ENCODE data around the gene DCAF15.
"Not testable (repeated sequence)": the region's sequence is repeated elsewhere in the genome, so short reads cannot be mapped to it uniquely, and the experiment has no call there.

DCAF15 gene, protein sequence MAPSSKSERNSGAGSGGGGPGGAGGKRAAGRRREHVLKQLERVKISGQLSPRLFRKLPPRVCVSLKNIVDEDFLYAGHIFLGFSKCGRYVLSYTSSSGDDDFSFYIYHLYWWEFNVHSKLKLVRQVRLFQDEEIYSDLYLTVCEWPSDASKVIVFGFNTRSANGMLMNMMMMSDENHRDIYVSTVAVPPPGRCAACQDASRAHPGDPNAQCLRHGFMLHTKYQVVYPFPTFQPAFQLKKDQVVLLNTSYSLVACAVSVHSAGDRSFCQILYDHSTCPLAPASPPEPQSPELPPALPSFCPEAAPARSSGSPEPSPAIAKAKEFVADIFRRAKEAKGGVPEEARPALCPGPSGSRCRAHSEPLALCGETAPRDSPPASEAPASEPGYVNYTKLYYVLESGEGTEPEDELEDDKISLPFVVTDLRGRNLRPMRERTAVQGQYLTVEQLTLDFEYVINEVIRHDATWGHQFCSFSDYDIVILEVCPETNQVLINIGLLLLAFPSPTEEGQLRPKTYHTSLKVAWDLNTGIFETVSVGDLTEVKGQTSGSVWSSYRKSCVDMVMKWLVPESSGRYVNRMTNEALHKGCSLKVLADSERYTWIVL

DNA sequence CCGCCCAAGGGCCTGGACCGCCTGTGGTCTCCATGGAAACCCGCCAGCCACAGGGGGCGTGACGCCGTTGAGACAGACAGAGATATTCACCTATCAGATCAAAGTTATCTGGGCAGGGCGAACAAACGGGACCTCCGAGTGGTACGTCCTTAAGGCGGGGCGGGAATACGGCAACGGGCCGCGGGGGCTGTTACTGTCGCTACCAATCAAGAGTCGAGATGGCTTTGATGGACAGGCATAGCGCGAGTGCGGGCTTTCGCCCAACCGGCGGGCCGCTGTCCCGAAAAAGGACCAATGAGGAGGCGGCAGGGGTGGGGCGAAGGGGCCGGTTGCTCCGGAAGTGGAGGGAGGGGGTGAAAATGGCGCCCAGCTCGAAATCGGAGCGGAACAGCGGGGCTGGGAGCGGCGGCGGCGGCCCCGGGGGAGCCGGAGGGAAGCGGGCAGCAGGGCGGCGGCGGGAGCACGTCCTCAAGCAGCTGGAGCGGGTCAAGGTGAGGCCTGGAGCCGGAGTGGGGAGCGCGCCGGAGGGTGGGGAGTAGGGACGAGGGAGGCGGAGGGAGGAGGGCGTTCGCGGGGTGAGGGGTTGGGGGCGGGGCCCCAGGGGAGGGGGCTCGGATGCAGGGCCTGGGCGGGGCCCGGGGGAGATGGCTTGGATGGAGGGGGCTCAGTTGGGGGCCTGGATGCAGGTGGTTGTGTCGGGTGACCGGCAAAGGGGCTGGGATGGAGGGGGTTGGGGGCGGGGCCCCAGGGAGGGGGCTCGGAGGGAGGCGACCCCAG is at the start of gene DCAF15:
Gene DCAF15 (plus strand): TSS at position 356 of the 777 bp plus-strand sequence. CDS start 4 bp downstream, at position 360.
- peak; percentile 99 for DNase-seq (ENCODE audit: low read depth)

GRCh38 chr19:13902993-13903555 is 49.2 kb upstream of the DCAF15 start:
- no peak for DNase-seq (ENCODE audit: low read depth)

- peak; percentile 53 for DNase-seq (ENCODE audit: low read depth)
Observed at GRCh38 chr19:13905634-13906520, 46.4 kb upstream of the DCAF15 start, which contains the start of the genes BRME1 and CC2D1A. BRME1 (minus strand) TSS chr19:13906117; CDS start chr19:13904892, 1,225 bp downstream. CC2D1A (plus strand) TSS chr19:13906201; CDS start chr19:13906442, 241 bp downstream.

DNA sequence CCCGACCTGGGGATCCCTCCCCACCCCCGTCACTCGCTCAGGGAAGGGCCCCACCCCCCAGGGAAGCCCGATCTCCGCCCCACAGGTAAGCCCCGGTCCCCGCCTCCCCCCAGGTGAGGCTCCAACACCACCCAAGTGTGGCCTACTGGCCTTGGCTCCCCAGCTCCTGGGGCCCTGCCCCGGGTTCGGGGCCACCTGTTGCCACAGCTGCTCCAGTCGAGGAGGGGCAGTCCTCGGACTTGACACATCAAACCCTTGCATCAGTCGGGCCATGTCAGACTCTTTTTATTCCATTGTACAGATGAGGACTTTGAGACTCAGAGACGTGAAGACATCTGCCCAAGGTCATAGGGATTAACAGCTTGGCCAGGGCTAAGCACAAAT is 45.8 kb upstream of the DCAF15 start:
- DNase-seq (ENCODE audit: low read depth), result no peak

DNA sequence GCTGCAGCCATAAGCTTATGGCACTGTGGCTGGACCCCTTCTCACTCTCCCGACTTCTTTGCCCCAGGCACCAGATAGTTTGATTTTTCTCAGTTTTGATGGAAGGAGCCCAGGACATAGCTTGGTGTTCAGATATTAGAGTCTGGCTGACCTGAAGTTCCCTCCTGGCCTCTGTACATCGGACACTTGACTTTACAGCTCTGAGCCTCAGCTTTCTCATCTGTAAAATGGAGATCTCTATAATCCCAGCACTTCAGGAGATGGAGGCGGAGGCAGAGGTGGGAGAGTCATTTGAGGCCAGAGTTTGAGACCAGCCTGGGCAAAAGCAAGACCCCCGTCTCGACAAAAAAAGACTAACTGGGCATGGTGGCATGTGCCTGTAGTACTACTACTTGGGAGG is 45.4 kb upstream of the DCAF15 start:
- DNase-seq (ENCODE audit: low read depth), result no peak

GRCh38 chr19:13908674-13909073 is 43.6 kb upstream of the DCAF15 start:
- DNase-seq (ENCODE audit: low read depth), result no peak

DNA sequence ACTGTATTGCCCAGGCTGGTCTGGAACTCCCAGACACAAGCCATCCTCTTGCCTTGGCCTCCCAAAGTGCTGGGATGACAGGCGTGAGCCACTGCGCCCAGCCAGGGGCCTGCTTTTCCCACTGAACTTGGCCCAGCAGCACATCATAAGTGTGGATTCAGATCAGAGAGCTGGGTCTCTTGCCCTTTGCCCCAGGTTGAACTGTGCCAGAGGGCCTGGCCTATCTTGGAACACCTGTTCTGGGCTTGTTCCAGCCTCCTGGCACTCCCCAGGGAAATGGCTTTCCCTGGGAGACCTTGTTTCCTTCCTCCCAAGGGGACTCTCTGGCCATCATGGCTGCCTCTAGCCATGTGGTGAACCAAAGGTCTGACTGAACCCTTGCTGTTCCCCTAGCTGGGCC is 42.9 kb upstream of the DCAF15 start:
- no peak for DNase-seq (ENCODE audit: low read depth)

DNA sequence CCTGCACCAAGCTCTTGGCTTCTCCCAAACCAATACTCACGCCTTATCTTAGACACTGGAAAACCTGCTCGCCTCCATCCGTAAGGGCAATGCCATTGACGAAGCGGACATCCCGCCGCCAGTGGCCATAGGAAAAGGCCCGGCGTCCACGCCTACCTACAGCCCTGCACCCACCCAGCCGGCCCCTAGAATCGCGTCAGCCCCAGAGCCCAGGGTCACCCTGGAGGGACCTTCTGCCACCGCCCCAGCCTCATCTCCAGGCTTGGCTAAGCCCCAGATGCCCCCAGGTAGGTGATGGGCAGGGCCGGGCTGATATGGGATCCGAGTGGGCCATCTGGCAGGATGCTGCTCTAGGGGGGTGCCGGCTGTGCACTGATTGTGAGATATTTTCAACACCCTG is 39.0 kb upstream of the DCAF15 start:
- DNase-seq (ENCODE audit: low read depth), result no peak

DNA sequence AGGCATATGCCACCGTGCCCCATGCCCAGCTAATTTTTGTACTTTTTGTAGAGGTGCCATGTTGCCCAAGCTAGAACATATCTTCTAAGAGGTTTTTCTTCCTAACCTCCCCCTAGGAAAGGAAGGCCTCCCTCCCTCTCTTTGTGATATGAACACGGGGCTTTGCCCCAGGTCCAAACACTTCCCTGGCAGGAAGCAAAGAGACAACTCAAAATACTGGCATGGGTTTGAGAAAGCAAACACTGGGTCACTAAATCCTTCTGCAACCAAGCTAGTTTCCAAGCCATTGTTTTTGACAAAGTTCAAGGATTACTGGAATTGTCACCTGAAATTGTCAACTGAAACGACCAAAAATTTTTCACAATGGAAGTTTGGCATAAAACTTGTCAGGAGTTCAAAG is 37.5 kb upstream of the DCAF15 start:
- DNase-seq (ENCODE audit: low read depth), result no peak

GRCh38 chr19:13917888-13918406 is 34.4 kb upstream of the DCAF15 start:
- no peak for DNase-seq (ENCODE audit: low read depth)

DNA sequence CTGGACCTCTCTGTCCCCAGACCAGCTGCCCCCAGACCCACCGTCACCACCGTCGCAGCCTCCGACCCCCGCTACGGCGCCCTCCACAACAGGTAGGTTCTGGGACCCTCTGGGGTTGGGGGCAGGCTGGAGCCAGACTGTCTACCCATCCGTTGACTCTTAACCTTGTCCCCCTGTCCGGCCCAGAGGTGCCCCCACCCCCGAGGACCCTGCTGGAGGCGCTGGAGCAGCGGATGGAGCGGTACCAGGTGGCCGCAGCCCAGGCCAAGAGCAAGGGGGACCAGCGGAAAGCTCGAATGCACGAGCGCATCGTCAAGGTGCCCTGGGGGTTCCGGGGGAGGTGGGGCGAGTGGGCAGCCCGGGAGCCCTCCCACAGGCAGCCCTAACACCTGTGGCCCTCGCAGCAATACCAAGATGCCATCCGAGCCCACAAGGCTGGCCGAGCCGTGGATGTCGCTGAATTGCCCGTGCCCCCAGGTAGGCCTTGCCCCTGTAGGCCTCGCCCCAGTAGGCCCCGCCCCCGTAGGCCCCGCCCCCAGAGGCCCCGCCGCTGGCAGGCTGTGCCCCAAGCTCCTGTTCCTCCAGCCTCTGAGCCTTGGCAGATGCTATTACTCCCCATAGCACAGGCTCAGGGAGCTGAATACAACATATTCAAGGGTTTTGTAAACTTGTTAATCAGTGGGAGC is 33.4 kb upstream of the DCAF15 start:
- no peak for DNase-seq (ENCODE audit: low read depth)

GRCh38 chr19:13920524-13920923 is 31.8 kb upstream of the DCAF15 start:
- DNase-seq (ENCODE audit: low read depth), result no peak

DNA sequence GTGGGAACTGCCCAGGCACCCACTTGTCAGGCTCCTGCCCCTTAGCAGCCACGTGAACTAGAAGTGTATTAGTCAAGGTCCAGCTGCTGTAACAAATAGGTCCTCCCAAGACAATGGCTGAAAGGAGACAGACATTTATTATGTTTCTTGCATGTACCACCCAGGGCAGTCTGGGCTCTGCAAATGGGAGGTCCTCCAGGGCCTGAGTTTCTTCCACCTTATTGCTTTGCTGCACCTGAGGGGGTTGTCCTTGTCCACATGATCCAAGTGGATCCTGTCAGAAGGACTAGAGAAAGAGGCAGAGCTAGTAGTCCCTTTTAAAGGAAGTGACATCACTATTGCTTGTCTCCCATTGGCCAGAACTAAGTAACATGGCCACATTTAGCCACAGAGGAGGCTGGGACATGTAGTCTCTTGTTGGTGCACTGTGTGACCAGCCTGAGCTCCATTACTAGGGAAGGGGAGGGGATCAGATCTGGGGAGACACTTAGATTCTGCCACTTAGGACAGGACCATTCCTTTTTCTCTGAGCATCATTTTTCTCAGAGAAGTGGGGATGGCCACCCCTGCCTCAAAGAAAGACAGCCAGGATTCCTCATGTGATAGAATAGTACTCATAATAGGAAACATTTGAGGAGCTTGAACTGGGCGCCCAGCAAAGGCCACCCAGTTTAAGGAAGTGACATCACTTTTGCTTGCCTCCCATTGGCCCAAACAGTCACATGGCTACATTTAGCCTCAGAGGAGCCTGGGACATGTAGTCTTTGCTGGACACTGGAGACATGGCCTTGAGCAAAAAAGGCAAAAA is 31.2 kb upstream of the DCAF15 start:
- peak; percentile 18 for DNase-seq (ENCODE audit: low read depth)

DNA sequence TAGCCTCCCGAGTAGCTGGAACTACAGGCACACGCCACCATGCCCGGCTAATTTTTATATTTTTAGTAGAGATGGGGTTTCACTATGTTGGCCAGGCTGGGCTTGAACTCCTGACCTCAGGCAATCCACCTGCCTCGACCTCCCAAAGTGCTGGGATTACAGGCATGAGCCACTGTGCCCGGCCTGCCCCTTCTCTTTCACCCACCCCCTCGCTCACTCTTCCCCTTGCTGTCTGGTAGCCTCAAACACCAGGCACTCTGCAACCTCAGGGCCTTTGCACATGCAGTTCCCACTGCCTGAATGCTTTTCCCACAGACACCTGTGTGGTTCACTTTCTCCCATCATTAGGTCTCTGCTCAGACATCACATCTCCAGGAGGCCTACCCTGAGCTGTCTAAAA is 30.2 kb upstream of the DCAF15 start:
- not testable (repeated sequence) for DNase-seq (ENCODE audit: low read depth)

GRCh38 chr19:13923194-13923987 is 28.9 kb upstream of the DCAF15 start:
- DNase-seq (ENCODE audit: low read depth), result no peak

DNA sequence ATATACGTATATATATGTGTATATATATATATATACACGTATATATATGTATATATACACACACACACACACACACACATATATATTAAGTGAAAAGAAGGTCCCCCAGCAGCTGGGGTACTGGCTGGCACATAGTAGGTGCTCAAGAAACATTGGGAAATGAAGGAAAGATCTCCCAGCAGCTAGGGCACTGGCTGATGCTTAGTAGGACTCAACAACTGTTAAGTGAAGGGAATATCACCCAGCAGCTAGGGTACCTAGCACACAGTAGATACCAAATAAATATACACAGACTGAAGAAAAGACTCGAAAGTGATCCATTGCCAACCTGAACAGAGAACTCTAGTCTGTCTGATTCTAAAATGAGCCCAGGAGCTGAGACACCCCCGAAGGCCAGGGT is 26.3 kb upstream of the DCAF15 start:
- no peak for DNase-seq (ENCODE audit: low read depth)

DNA sequence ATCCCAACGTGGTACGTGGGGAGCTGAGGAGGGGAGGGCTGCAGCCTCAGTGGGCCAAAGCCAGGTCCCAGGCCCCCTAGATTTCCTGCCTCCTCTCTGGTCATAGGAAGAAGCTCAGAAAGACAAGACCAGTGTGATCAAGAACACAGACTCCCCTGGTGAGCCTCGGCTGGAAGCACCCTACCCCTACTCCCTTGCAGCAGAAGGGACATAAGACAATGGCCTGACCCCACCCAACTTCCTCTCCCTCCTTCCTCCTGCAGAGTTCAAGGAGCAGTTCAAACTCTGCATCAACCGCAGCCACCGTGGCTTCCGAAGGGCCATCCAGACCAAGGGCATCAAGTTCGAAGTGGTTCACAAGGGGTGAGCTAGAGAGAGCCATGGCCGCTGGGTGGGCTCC is 25.6 kb upstream of the DCAF15 start:
- no peak for DNase-seq (ENCODE audit: low read depth)

DNA sequence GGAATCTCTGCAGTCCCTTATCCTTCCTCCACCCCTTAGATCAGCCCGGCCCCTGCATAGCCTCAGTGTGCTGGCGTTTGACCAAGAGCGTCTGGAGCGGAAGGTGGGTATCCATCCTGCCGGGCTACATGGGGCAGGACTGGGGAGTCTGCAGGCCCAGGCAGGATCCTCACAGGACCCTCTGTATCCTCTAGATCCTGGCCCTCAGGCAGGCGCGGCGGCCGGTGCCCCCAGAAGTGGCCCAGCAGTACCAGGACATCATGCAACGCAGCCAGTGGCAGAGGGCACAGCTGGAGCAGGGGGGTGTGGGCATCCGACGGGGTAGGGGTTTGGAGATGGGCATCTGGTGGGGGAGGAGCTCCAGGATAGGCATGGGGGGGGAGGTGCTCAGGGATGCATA is 23.0 kb upstream of the DCAF15 start:
- no peak for DNase-seq (ENCODE audit: low read depth)

GRCh38 chr19:13929956-13930355 is 22.4 kb upstream of the DCAF15 start:
- no peak for DNase-seq (ENCODE audit: low read depth)
